Neuronal stem cell (in vitro differentiated cells): ENCODE data around the gene TIE1.

Experiments used
- DNase-seq: peaks from one replicate; pipeline ENCODE4 v3.0.0-alpha.2; 2013; ENCODE audit warnings: low spot score
- H2AFZ ChIP-seq: one replicate; pipeline ENCODE4 v1.6.1; 2013; ENCODE audit warnings: mild to moderate bottlenecking, low read length, inconsistent platforms
- H2AK5ac ChIP-seq: 2 replicates; pipeline ENCODE4 v1.6.1; 2013; ENCODE audit warnings: low read depth, mild to moderate bottlenecking, inconsistent platforms, low read length, moderate library complexity, mixed read lengths
- H2BK120ac ChIP-seq: 2 replicates; pipeline ENCODE4 v1.6.1; 2013; ENCODE audit warnings: low read depth, mild to moderate bottlenecking, inconsistent platforms, low read length, moderate library complexity, mixed read lengths
- H2BK12ac ChIP-seq: one replicate; pipeline ENCODE4 v1.6.1; 2013; ENCODE audit warnings: low read length, inconsistent platforms
- H2BK15ac ChIP-seq: 2 replicates; pipeline ENCODE4 v1.6.1; 2013; ENCODE audit warnings: mild to moderate bottlenecking, low read length, inconsistent platforms, mixed read lengths
- H2BK5ac ChIP-seq: one replicate; pipeline ENCODE4 v1.6.1; 2013; ENCODE audit warnings: inconsistent platforms, mild to moderate bottlenecking, low read length, moderate library complexity
- H3K14ac ChIP-seq: one replicate; pipeline ENCODE4 v1.6.1; 2013; ENCODE audit warnings: low read length, inconsistent platforms
- H3K18ac ChIP-seq: 2 replicates; pipeline ENCODE4 v1.6.1; 2013; ENCODE audit warnings: low read length, inconsistent platforms
- H3K23ac ChIP-seq: 2 replicates; pipeline ENCODE4 v1.6.1; 2013; ENCODE audit warnings: low read depth, mild to moderate bottlenecking, mixed read lengths, low read length, inconsistent platforms; ENCODE audit not compliant: poor library complexity
- H3K27ac ChIP-seq: replicated peaks from 3 replicates; pipeline ENCODE4 v1.5.1; 2013; ENCODE audit warnings: low read length, inconsistent platforms
- H3K27me3 ChIP-seq, 3 experiments: 2 replicates each; pipeline ENCODE4 v1.6.1; 2013; ENCODE audit warnings: low read length in 3 of 3, mild to moderate bottlenecking in 2 of 3, inconsistent platforms in 1 of 3, low read depth in 1 of 3, mixed read lengths in 1 of 3, moderate library complexity in 1 of 3; ENCODE audit not compliant: control insufficient read depth in 3 of 3, insufficient read depth in 3 of 3
- H3K36me3 ChIP-seq, 2 donors: replicated peaks in 1 of 2; 2 replicates each; pipeline ENCODE4 v1.6.1; 2013; ENCODE audit warnings: low read length in 2 of 2; ENCODE audit not compliant: control insufficient read depth in 2 of 2, insufficient read depth in 2 of 2
- H3K4ac ChIP-seq: 2 replicates; pipeline ENCODE4 v1.6.1; 2013; ENCODE audit warnings: inconsistent platforms, mild to moderate bottlenecking, low read length, moderate library complexity
- H3K4me1 ChIP-seq, 2 donors: 1 replicate in 1 of 2; 2 replicates in 1 of 2; pipeline ENCODE4 v1.6.1; 2013; ENCODE audit warnings: low read length in 2 of 2, low read depth in 1 of 2; ENCODE audit not compliant: control insufficient read depth in 2 of 2, insufficient read depth in 1 of 2
- H3K4me2 ChIP-seq: one replicate; pipeline ENCODE4 v1.6.1; 2013; ENCODE audit warnings: mild to moderate bottlenecking, low read length, inconsistent platforms; ENCODE audit not compliant: insufficient read depth, poor library complexity, severe bottlenecking
- H3K4me3 ChIP-seq, 2 donors: 2 replicates each; pipeline ENCODE4 v1.5.1; 2013; ENCODE audit warnings: low read length in 2 of 2, mild to moderate bottlenecking in 2 of 2, inconsistent platforms in 1 of 2, moderate library complexity in 1 of 2
- H3K79me1 ChIP-seq: one replicate; pipeline ENCODE4 v1.6.1; 2013; ENCODE audit warnings: low read depth, mild to moderate bottlenecking, inconsistent platforms, low read length, moderate library complexity
- H3K9ac ChIP-seq: one replicate; pipeline ENCODE4 v1.6.1; 2013; ENCODE audit warnings: mild to moderate bottlenecking, low read depth, low read length, inconsistent platforms; ENCODE audit not compliant: poor library complexity
- H3K9me3 ChIP-seq, 2 donors: replicated peaks in 1 of 2; 2 replicates each; pipeline versions ENCODE3 to v1.6.1; 2013; ENCODE audit warnings: low read length in 2 of 2, mild to moderate bottlenecking in 2 of 2, inconsistent platforms in 1 of 2, low read depth in 1 of 2, mixed read lengths in 1 of 2, moderate library complexity in 1 of 2; ENCODE audit not compliant: control insufficient read depth in 2 of 2, insufficient read depth in 1 of 2
- H4K8ac ChIP-seq: one replicate; pipeline ENCODE4 v1.6.1; 2013; ENCODE audit warnings: low read depth, mild to moderate bottlenecking, inconsistent platforms, low read length, moderate library complexity
- H4K91ac ChIP-seq: one replicate; pipeline ENCODE4 v1.6.1; 2013; ENCODE audit warnings: low read length, low read depth, mild to moderate bottlenecking, inconsistent platforms; ENCODE audit not compliant: poor library complexity
- WGBS, 2 donors: extraction: QIAGEN DNeasy Blood & Tissue Kit; methylation state at CpG; one replicate each; pipeline ENCODE4 v1.1.7; 2013; ENCODE audit warnings: missing lambda C conversion rate in 2 of 2, mixed read lengths in 1 of 2; ENCODE audit not compliant: insufficient read length in 2 of 2, insufficient replicate concordance in 1 of 2; ENCODE audit errors: extremely low coverage in 2 of 2; 5-methylcytosine and 5-hydroxymethylcytosine counted together

Gene TIE1

DNA sequence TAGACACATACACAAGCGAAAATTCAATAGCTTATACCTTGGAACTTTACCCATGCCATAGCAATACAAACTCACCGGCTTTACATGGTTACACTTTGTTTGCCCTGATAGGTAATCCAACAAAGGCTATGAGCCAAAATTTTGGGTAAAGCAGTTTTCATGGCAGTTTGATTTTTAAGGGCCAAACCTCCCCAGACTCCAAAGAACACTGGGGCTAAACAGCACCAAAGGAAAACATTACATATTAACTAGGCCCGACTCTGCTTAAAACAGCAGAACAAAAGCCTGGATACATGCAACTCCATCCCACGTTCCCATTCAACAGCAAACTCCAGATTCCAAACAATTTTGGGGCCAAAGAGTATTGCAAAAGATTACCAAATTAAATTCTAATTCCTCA is 35.4 kb upstream of the TIE1 start:
- H2BK5ac ChIP-seq, result no peak overlapping the region
- no peak overlapping the region for H3K14ac ChIP-seq
- no peak overlapping the region for H4K8ac ChIP-seq
- no peak for DNase-seq
- WGBS, 2 donors, result no CpG with 5 or more reads among the region's 4 CpGs
- no peak overlapping the region for H3K9ac ChIP-seq
- no peak overlapping the region for H2AFZ ChIP-seq
- no peak overlapping the region for H3K18ac ChIP-seq
- H3K4ac ChIP-seq, result no peak overlapping the region
- H3K4me2 ChIP-seq, result no peak overlapping the region
- H2AK5ac ChIP-seq, result no peak overlapping the region
- H2BK12ac ChIP-seq, result no peak overlapping the region
- H2BK15ac ChIP-seq, result no peak overlapping the region
- no peaks in the 10 kb centered on the region for H3K79me1 ChIP-seq
- H4K91ac ChIP-seq, result no peak overlapping the region
- peaks cover 0 to 22% (median 0%) of the 10 kb centered on the region in 3 experiments for H3K27me3 ChIP-seq
- H3K4me1 ChIP-seq, result peaks cover 0 to under 1% of the 10 kb centered on the region in 2 donors
- no peak overlapping the region for H2BK120ac ChIP-seq
- H3K36me3 ChIP-seq, result no peaks in the 10 kb centered on the region
- peaks cover 2 to 11% of the 10 kb centered on the region in 2 donors for H3K9me3 ChIP-seq
- H3K27ac ChIP-seq, result no peak overlapping the region
- H3K23ac ChIP-seq, result no peak overlapping the region
- no peak overlapping the region for H3K4me3 ChIP-seq

DNA sequence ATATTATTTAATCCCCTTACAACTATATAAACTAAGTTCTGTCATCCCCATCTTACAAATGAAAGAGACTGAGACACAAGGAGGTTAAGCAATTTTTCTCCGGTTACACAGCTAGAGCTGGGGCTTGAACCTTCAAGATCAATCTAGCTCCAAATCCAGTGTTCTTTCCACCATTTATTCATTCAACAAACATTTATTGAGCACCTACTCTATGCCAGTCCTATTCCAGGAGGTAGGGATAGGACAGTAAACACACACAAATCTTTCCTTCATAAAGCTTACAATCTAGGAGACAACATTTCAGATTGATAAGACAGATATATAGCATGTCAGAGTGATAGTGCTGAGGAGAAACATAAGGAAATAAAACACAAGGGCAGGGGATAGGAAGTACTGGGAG is 33.9 kb upstream of the TIE1 start:
- Histone ChIP-seq H4K8ac (no peak overlapping the region), H3K4ac (no peak overlapping the region), H3K4me1 (peaks cover 0 to 8% of the 10 kb centered on the region in 2 donors), H3K9ac (no peak overlapping the region), H3K9me3 (peaks cover 2 to 7% of the 10 kb centered on the region in 2 donors), H2BK120ac (no peak overlapping the region), H3K27ac (no peak overlapping the region), H2BK15ac (no peak overlapping the region), H2AK5ac (no peak overlapping the region), H3K4me2 (no peak overlapping the region), H3K14ac (no peak overlapping the region), H2BK12ac (no peak overlapping the region), H3K23ac (no peak overlapping the region), H3K36me3 (no peaks in the 10 kb centered on the region), H2AFZ (no peak overlapping the region), H3K79me1 (no peaks in the 10 kb centered on the region), H3K4me3 (no peak overlapping the region), H4K91ac (no peak overlapping the region), H2BK5ac (no peak overlapping the region), H3K27me3 (peaks cover 0 to 31% (median 0%) of the 10 kb centered on the region in 3 experiments), H3K18ac (no peak overlapping the region)
- no CpG with 5 or more reads among the region's 1 CpG for WGBS, 2 donors
- DNase-seq, result no peak

DNA sequence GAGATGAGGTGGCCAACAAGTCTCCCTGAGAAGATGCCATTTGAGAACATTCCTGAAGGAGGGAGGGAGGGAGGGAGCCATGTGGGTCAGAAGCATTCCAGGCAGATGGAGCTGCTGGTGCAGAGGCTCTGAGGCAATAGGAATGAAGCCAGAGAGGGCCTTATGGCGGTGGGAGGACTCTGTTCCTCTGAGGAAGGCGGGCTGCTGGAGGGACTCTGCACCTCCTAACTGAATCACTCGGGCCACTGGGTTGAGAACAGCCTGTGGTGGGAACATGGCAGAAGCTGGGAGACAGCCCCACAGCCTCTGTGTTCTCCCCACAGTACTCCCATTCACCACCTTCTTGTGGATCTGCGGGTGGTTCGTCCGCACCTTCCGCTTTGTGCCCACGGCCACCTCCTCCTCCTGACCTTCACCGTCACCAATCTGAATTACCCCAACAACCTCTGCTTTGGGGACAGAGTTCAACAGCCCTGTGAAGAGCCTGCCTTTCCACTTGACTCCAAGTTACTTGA is 33.4 kb upstream of the TIE1 start:
- Histone ChIP-seq H3K27me3 (peaks cover 0 to 33% (median 0%) of the 10 kb centered on the region in 3 experiments), H2BK5ac (no peak overlapping the region), H2AK5ac (no peak overlapping the region), H3K4me1 (peaks cover 0 to 8% of the 10 kb centered on the region in 2 donors), H4K8ac (no peak overlapping the region), H3K4me2 (no peak overlapping the region), H2BK15ac (no peak overlapping the region), H2BK12ac (no peak overlapping the region), H3K14ac (no peak overlapping the region), H3K9ac (no peak overlapping the region), H3K27ac (no peak overlapping the region), H3K36me3 (no peaks in the 10 kb centered on the region), H3K79me1 (no peaks in the 10 kb centered on the region), H4K91ac (no peak overlapping the region), H3K18ac (peak overlapping the region; percentile 85), H2BK120ac (no peak overlapping the region), H2AFZ (no peak overlapping the region), H3K9me3 (peaks cover 2 to 6% of the 10 kb centered on the region in 2 donors), H3K23ac (no peak overlapping the region), H3K4me3 (no peak overlapping the region), H3K4ac (no peak overlapping the region)
- no peak for DNase-seq
- WGBS, 2 donors, result no CpG with 5 or more reads among the region's 9 CpGs

DNA sequence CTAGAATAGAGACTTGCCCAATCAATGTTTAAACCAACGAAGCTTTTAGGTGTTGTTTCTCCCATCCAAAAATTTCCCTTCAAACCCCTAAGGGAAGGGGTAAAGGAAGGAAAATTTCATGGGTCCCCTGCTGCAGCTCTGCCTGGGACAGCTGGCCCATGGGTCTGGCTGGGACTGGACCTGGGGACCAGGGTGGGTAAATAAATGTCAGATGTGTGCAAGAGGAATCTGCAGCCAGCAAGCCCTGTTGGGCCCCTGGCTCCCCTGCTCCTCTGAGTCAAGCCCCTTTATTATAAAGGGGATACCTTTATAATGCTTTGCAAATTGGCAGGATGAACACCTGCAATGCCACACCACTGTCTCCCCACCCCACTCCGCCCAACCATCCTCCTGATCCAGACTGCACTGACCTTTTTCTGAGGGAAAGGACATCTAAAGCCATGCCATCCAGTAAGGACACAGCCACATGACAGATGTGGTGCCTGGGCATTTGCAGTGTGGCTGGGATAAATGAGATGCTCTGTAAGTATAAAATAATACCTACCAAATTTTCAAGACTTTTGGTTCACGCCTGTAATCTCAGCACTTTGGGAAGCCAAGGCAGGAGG is 32.9 kb upstream of the TIE1 start:
- Histone ChIP-seq H3K9ac (no peak overlapping the region), H3K14ac (no peak overlapping the region), H2AFZ (no peak overlapping the region), H4K8ac (no peak overlapping the region), H3K36me3 (no peaks in the 10 kb centered on the region), H2AK5ac (no peak overlapping the region), H2BK12ac (no peak overlapping the region), H3K4me3 (no peak overlapping the region), H2BK15ac (no peak overlapping the region), H3K9me3 (peaks cover 0 to under 1% of the 10 kb centered on the region in 2 donors), H3K18ac (no peak overlapping the region), H3K4me1 (peaks cover 0 to 8% of the 10 kb centered on the region in 2 donors), H3K79me1 (no peaks in the 10 kb centered on the region), H3K23ac (no peak overlapping the region), H3K27me3 (peaks cover 0 to 33% (median 0%) of the 10 kb centered on the region in 3 experiments), H4K91ac (no peak overlapping the region), H2BK120ac (no peak overlapping the region), H3K4me2 (no peak overlapping the region), H3K27ac (no peak overlapping the region), H3K4ac (no peak overlapping the region), H2BK5ac (no peak overlapping the region)
- no peak for DNase-seq
- no CpG with 5 or more reads among the region's 3 CpGs for whole genome bisulfite sequencing, 2 donors
